Cerebellar nuclear complex (tissue), 1 donor: ENCODE results near the gene RAB26.
"Not testable (repeated sequence)": the region's sequence is repeated elsewhere in the genome, so short reads cannot be mapped to it uniquely, and the experiment has no call there.

Experiments used
- DNase-seq, 2 experiments: peaks; one replicate each; lab custom pipeline; 2025; lab: John Stamatoyannopoulos, UW

The RAB26 gene

DNA sequence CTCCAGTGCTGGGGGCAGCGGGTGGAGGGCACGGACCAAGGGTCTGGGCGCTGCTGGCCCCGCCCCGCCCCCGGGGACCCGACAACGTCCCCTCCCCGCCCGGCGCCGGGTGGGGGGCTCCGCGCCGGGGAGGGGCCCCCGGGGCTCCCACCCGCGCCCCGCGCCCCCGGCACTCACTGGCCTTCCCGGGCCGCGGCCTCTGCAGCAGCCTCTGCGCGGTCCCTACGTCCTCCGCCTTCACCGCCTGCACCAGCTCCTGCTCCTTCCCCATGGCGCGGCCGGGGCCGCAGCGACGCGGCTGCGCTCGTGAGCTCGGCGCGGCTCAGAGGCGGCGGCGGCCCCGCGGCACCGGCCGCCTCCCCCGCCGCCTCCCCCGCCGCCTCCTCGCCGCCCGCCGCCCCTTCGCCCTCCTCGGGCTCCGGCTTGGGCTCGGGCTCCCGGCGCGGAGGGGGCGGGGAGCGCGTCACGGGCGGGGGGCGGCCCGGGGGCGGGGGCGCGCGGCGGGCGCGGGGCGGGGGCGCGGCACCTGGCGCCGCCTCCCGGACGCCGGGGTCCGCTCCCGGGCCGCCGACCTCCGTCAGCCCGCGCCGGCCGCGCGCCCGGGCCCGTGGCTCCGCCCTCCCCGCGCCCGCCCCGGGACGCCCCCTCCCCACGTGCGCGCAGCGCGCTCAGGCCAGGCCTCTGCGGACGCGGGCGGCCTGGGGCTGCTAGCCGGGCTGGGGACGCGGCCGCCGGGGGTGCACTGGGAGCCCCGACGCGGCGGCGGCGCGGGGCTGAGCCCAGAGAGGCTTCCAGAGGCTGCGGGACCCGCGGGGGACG, 47.9 kb downstream of the RAB26 start, which contains the start of gene CASKIN1:
Gene CASKIN1, minus strand, starts transcription at position 444 of the 819 bp plus-strand sequence. Its CDS starts 173 bp downstream, at position 271.
- DNase-seq: no peak

DNA sequence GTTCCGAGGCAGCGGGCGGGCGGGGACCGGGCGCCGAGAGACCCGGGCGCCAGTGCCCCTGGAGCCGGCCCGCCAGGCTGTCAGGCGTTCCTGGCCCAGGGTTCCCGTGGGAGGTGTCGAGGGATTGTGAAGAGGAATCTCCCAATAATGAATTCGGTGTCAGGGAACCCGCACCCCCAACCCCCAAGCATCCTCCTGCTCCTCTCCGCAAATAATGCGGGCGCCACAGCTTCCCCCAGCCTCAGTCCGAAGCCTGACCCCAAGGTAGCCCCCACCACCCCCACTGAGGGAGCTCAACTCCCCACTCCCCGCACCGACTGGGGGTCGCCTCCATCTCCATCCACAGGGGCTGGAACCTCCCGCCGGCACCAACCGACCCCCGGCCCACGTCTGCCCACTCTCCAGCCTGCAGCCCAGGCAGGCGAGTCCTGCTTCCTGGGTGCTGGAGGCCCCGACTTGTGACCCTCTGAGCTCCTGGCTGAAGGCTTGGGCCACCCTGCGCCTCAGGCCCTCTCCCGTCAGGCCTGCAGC, 48.6 kb downstream of the RAB26 start:
- no peak for DNase-seq

DNA sequence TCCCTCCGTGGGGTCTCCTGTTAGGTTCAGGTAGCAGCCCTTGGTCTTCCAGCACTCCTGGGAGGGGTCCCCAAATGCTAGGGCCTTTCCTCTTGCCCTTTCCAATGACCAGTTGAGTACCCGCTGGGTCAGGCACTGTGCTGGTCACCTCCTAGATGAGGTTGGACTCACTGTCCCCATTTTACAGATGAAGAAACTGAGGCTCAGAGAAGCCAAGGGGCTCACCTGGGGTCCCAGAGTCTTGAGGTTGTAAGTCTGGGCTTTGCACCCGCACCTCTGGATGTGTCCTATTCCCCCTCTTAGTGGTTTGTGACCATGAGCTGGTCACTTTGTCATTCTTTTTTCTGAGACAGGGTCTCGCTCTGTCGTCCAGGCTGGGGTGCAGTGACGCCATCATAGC, 49.3 kb downstream of the RAB26 start:
- no peak for DNase-seq

DNA sequence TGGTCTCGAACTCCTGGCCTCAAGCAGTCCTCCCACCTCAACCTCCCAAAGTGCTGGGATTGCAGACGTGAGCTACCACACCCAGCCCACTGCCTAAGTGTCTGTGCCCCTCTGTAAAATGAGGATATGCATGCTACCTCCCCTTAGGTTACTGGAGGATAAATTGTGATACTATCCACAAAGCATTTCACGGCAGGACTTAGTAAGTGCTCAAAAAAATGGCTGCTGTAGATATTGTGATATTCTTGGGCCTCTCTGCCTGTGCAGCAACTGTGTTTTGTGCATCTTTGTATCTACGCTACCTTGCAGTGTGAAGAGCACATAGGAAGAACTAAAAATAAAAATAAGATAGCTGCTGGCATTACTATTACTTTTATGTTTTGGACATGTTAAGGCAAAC, 49.9 kb downstream of the RAB26 start:
- DNase-seq: no peak

DNA sequence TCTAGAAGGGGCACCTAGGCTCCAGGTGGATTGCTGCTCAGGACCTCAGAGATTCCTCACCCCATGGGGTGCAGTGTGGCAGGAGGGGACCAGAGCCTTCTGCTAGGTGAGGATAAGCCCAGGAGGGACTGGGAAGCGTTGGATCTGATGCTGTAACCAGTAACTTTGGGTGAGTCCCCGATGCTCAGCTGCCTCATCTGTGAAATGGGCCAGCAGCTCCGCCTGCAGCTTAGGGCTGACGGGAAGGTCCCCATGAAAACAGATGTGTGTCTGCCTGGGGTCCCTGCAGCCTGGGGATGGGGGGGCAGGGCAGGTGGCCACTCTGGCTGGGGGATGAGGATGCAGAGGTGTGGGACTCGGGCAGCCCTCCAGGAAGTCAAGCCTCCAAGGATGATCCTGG, 50.7 kb downstream of the RAB26 start:
- no peak for DNase-seq

DNA sequence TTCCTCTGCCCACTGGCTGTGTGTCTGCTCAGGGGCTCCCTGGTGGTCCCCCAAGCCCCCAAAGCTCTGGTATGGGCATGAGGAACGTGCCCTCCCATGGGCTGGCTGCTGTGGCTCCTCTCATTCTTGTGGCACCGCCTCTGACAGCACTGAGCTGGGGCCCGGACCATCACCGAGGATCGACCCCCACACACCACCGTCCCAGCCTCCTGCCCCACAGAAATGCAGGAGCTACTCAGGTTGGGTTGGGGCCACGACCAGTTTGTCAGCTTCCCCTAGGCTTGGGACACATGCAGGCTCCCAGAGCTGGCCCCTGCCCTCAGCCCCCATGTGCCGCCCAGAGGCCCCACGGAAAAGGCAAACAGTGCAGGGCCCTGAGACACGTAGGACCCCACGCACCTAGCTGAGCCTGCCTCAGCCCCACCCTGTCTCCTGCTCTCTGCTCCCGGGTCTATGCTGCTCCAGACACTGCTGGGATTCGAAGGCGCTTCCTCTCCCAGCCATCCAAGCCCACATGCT, 51.3 kb downstream of the RAB26 start:
- DNase-seq: no peak

DNA sequence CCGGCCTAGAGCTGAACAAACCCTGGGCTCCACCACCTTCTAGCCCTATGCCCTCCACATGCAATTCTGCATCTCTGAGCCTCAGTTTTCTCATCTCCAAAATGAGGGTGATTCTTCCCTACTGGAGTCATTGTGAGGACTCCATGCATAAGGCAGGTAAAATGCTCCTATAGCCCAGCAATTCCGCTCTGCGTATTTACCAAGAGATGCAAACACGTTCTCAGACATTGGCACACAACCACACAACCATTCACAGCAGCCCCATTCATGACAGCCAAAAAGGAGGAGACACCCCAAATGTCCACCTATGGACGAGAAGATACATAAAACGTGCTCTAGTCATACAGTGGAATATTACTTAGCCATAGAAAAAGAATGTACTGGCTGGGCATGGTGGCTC, 51.9 kb downstream of the RAB26 start:
- DNase-seq: no peak

DNA sequence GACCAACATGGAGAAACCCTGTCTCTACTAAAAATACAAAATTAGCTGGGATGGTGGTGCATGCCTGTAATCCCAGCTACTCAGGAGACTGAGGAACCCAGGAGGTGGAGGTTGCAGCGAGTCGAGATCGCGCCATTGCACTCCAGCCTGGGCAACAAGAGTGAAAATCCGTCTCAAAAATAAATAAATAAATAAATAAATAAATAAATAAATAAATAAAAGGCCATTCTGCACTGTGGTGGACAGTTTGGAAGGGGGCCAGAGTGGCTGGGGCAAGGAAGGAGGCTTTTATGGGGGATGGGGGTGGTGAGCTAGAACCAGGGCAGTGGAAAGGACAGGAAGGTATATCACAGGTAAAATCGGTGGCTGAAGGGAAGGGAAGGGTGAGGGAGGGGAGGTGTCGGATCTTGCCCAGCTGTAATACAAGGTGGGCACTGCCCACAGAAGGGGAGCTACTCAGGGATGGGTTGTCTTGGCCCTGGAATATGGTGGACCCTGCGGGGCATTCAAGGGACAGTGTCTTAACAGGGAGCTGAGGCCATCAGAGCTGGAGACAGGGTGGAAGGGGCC, 54.8 kb downstream of the RAB26 start:
- DNase-seq: not testable (repeated sequence)
